Lung (tissue), 12 donors: ENCODE results near the gene OPA1. TPM values are rescaled to one million over a fixed set of nuclear protein-coding genes. Genes with fewer than 3 reads are reported as not detected.

Experiments
- ATAC-seq: fragments of 200-7000 bp; cut with Tn5 transposase; one replicate; pipeline ENCODE4 v1.9.1; 2020; ENCODE audit warnings: moderate number of reproducible peaks; ENCODE audit not compliant: insufficient read depth, low FRiP score
- DNase-seq, 3 donors: peaks; one replicate each; pipeline ENCODE4 v3.0.0-alpha.2; 2013 to 2017
- H3K27ac ChIP-seq, 2 donors: one replicate each; pipeline ENCODE4 v1.5.1; 2013; ENCODE audit warnings: mild to moderate bottlenecking in 2 of 2, moderate library complexity in 2 of 2, control low read depth in 1 of 2, inconsistent platforms in 1 of 2, low read depth in 1 of 2, low read length in 1 of 2
- H3K27me3 ChIP-seq, 3 donors: one replicate each; pipeline ENCODE4 v1.5.1; 2013; ENCODE audit warnings: low read length in 2 of 3; ENCODE audit not compliant: control insufficient read depth in 3 of 3, insufficient read depth in 3 of 3
- H3K36me3 ChIP-seq, 4 donors: one replicate each; pipeline ENCODE4 v1.5.1; 2013; ENCODE audit warnings: low read length in 4 of 4, mild to moderate bottlenecking in 1 of 4, moderate library complexity in 1 of 4; ENCODE audit not compliant: control insufficient read depth in 4 of 4, insufficient read depth in 4 of 4
- H3K4me1 ChIP-seq, 5 donors: one replicate each; pipeline ENCODE4 v1.5.1; 2013; ENCODE audit warnings: low read length in 5 of 5, mild to moderate bottlenecking in 2 of 5, moderate library complexity in 1 of 5; ENCODE audit not compliant: control insufficient read depth in 5 of 5, insufficient read depth in 5 of 5
- H3K4me3 ChIP-seq: one replicate; pipeline ENCODE4 v1.5.1; 2013; ENCODE audit warnings: mild to moderate bottlenecking, control low read depth, moderate library complexity
- H3K9ac ChIP-seq, 2 donors: one replicate each; pipeline ENCODE4 v1.5.1; 2013; ENCODE audit warnings: low read length in 2 of 2, control low read depth in 1 of 2; ENCODE audit not compliant: insufficient read depth in 1 of 2
- H3K9me3 ChIP-seq, 4 donors: one replicate each; pipeline ENCODE4 v1.5.1; 2013; ENCODE audit warnings: low read length in 3 of 4, mild to moderate bottlenecking in 1 of 4, moderate library complexity in 1 of 4; ENCODE audit not compliant: control insufficient read depth in 4 of 4, insufficient read depth in 3 of 4
- WGBS, 2 donors: extraction: QIAGEN DNeasy Blood & Tissue Kit; methylation state at CpG; one replicate each; pipeline ENCODE4 v1.1.7; 2013; 5-methylcytosine and 5-hydroxymethylcytosine counted together
- polyA plus RNA-seq, 2 donors: library from polyadenylated mRNA; stranded (reverse); fragments of 200-250 nt; gene quantifications; one replicate each; pipeline ENCODE4 v1.2.1, GENCODE V29; 2013
- total RNA-seq, 2 donors: library from RNA; depleted of rRNA in 1 of 2; stranded (reverse); fragments of >200 nt in 1 of 2; gene quantifications; one replicate each; pipeline ENCODE4 v1.2.1, GENCODE V29; 2014 to 2021
- TF ChIP-seq, protein P1 (sequence below): IDR thresholded peaks from 2 replicates; pipeline ENCODE4 v1.5.1; 2012; ENCODE audit warnings: mild to moderate bottlenecking; ENCODE audit errors: control extremely low read depth, extremely low read depth
- donor health status: control.
- donor health status: control.
- donor health status: Bipolar disorder and iron deficiency.
- donor health status: healthy.
- donor health status: DM: yes; HTN: yes; CAD: no.

OPA1 gene
- total and polyA plus RNA-seq, 4 donors: 8.8 to 54.2 (median 29.0) TPM

DNA sequence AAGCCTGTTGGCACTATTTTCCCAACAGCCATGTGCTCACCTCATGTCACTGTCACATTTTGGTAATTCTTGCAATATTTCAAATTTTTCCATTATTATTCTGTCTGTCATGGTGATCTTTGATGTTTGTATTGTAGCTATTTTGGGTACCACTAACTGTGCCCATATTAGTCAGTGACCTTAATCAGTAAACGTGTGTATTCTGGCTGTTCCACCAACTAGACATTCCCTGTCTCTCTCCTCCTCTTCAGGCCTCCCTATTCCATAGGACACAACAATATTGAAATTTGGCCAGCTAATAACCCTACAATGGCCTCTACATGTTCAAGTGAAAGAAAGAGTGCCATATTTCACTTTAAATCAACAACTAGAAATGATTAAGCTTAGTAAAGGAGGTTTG is 88.6 kb downstream of the OPA1 start:
- H3K9ac ChIP-seq: no peak overlapping the region
- DNase-seq (no peak), ATAC-seq (no peak)
- H3K4me3 ChIP-seq: no peak overlapping the region
- H3K9me3 ChIP-seq: no peaks in the 10 kb centered on the region
- peaks cover 4 to 8% (median 7%) of the 10 kb centered on the region in 4 donors for H3K36me3 ChIP-seq
- H3K27ac ChIP-seq: no peak overlapping the region
- H3K27me3 ChIP-seq: no peaks in the 10 kb centered on the region
- WGBS, 2 donors: 78 to 85% methylated on average over 1 of the region's 1 CpG
- peaks cover 0 to 15% (median 0%) of the 10 kb centered on the region in 5 donors for H3K4me1 ChIP-seq
- TF ChIP-seq, protein P1, sequence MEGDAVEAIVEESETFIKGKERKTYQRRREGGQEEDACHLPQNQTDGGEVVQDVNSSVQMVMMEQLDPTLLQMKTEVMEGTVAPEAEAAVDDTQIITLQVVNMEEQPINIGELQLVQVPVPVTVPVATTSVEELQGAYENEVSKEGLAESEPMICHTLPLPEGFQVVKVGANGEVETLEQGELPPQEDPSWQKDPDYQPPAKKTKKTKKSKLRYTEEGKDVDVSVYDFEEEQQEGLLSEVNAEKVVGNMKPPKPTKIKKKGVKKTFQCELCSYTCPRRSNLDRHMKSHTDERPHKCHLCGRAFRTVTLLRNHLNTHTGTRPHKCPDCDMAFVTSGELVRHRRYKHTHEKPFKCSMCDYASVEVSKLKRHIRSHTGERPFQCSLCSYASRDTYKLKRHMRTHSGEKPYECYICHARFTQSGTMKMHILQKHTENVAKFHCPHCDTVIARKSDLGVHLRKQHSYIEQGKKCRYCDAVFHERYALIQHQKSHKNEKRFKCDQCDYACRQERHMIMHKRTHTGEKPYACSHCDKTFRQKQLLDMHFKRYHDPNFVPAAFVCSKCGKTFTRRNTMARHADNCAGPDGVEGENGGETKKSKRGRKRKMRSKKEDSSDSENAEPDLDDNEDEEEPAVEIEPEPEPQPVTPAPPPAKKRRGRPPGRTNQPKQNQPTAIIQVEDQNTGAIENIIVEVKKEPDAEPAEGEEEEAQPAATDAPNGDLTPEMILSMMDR: no peak

DNA sequence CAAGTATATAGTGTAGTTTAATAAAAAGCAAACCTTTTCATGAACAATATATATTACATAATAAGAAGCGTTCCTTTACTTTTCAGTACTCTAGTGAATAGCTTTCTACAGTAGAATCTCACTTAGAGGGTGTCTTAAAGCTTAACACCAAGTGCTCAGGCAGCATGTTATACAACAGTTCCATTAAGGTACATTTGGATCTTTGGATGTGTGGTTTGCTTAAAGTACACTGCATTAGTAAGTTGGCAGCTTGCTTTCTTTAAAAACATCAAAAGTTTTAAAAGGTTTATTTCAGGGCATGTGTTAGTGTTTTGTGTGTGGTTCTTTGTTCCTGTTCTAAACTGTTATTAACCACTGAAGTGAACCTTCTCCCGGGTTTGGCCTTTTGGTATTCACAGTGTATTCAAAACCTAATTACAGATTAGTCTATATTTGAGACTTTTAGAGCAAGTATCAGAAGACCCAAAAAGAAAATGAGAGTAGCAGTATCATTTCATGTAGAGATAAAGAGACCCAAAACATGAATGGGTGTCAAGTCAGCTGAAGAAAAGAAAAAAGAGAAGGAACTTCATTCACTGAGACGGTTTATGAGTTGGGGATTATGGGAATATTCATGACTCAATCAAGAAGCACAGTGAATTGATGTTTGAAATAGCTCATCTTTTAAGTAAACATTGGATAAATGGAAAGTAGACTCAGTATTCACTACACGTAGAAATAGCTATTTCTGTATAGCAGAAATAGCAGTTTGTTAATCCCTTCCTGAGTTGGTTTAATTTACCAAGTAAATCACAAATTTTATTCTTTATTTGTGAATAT is 93.9 kb downstream of the OPA1 start:
- Histone ChIP-seq H3K27me3 (no peaks in the 10 kb centered on the region), H3K36me3 (peaks cover 4 to 9% (median 7%) of the 10 kb centered on the region in 4 donors), H3K27ac (no peak overlapping the region), H3K4me1 (no peaks in the 10 kb centered on the region), H3K9ac (no peak overlapping the region), H3K4me3 (no peak overlapping the region), H3K9me3 (no peaks in the 10 kb centered on the region)
- 72 to 75% methylated on average over 4 of the region's 4 CpGs for WGBS, 2 donors
- DNase-seq (no peak), ATAC-seq (no peak)
- TF ChIP-seq, protein P1: no peak

DNA sequence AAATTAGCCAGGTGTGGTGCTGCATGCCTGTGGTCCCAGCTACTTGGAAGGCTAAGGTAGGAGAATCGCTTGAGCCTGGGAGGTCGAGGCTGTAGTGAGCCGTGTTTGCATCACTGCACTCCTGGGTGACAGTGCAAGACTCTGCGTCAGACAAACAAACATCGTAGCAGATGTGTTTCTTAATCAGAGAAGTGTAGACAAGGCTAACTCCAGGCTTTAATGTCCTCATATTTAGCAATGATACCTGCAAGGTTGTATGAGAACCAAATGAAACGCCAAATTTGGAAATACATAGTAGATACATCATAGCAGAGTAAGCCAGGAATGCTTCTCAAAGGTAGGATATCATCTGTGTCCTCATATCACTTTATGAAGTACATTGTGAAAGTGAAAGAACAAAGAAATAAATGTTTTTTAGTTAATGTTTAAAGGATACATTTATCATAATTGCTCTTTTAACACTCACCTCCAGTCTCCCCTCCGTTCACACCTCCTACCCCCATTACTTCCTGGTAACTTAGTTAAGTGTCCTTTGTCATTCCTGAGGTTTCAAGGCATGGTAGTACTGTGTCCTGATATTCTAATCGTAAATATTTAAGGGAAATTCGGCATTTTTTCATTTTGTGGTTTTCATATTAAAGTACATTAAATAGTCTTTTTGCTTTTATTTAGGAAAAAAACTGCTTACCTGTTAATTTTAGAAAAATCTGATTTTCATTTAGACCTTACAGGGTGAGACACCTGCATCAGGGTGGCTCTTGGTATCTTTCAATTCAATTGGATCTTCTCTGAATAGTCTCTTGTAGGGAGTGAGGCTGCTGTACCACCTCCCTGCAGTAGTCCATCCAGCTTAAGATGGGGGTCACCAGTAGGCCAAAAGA is 96.1 kb downstream of the OPA1 start:
- Histone ChIP-seq H3K4me3 (no peak overlapping the region), H3K27ac (no peak overlapping the region), H3K4me1 (no peaks in the 10 kb centered on the region), H3K9ac (no peak overlapping the region), H3K27me3 (no peaks in the 10 kb centered on the region), H3K9me3 (no peaks in the 10 kb centered on the region), H3K36me3 (peaks cover 4 to 12% (median 8%) of the 10 kb centered on the region in 4 donors)
- DNase-seq (no peak), ATAC-seq (no peak)
- WGBS, 2 donors: 91 to 93% methylated on average over 9 of the region's 9 CpGs
- TF ChIP-seq, protein P1: no peak
